GM18868 (cell line): ENCODE measurements around the gene ADGRF5.

Experiments
- ATAC-seq: cut with Tn5 transposase; IDR thresholded peaks from one replicate; pipeline ENCODE4 v1.9.1; 2021; ENCODE audit warnings: mild to moderate bottlenecking, moderate library complexity; ENCODE audit not compliant: unreplicated experiment

Gene ADGRF5

DNA sequence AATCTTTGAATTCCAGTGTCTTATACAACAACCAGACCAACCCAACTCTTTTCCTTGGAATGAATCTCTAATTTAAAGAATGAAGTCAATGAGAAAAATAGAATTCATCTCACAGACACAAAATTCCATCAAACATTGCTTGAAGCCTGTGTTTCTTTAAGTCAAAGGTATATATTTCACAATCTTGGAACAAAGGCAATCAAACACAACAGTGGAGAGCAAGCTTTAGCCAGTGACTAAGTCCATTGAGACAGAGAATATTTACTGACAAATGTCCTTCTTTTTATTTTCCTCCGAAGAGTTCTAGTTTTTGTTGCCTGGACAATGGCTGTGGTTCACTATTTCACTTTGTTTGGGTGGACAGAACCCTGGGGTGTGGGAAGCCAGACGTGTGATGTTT, 92.8 kb downstream of the ADGRF5 start:
- no peak for ATAC-seq

DNA sequence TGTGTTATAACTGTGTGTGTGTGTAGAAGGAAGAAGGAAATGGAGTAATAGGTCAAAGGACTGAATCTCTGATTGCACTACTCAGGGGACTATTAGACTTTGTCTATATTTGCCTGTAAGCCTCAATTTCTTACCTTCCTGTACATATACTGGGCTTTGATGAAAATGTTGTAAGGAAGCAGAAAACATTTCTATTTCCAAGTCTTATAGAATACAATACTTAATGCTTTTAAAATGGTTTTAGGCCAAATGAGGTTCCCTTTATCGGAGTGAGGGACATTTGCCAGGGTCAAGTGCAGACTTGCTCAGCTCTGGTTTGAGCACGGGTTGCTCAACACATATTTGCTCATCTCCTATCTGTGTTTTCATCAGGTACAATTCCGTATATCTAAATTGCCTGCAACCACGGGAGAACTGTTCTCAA, 100.3 kb downstream of the ADGRF5 start:
- no peak for ATAC-seq

DNA sequence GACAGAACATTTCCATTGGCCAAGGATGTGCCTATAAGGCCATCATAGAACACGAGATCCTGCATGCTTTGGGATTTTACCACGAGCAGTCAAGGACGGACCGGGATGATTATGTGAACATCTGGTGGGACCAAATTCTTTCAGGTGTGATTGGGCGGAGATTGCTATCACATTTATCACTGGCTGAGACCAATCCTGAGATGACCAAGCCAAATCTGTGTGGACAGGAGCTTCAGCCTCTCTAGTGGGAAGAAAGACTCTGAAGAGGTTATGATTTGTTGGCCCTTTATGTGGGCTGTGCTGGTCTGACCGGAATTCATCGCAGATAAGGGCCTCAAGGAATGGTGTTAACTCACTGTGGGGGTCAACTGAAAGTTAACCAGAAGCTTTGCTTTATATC, 102.2 kb downstream of the ADGRF5 start:
- no peak for ATAC-seq

DNA sequence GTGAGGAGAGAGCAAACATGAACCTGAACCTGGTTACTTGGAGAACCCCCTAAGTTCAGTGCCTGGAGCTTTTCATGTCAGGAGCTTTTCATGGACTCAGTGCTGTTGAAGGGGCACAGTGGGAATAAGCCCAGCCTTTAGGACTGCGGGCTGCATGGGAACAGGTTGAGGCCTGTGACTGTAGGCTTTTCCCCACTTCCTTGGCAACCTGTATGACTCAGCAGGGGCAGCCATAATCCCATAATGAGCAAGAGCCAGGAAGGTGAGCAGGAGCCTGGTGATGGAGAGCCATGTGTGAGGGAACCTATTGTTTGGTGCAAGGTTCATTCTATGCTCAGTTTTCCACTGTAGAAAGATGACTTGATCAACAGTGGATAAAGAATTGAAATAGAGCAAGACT, 105.1 kb downstream of the ADGRF5 start:
- ATAC-seq = no peak

DNA sequence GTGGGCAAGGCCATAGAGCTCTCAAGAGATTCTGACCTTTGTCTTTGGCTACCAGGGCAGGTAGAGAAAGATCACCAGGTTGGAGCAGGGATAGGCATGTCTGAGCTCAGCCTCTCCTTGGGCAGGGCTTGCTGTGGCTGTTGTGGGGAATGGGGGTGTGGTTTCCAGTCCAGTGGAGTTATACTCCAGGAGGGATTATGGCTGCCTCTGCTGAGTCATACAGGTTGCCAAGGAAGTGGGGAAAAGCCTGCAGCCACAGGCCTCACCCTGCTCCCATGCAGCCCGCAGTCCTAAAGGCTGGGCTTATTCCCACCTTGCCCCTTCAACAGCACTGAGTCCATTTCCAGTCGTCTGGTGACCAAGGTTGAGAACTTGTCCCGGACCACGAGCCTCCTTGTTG, 106.6 kb downstream of the ADGRF5 start:
- no peak for ATAC-seq

DNA sequence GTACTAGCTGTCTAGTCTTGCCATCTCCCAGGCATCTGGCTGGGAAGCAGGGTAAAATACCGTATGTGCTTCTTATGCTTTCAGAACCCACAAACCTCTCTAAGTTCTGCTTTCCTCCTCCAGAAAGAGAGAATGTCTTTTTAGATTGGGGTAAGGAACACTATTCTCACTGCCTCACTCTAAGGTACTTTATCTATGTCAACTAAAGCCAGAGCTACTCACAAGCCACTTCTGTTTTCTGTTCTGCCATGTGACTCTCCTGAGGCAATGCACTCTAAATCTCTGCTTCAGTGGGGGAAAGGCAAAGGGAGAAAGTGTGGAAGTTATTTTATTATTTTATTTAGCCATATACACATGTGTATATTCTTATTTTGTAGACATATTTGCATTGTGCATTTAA, 112.9 kb downstream of the ADGRF5 start:
- no peak for ATAC-seq
